ENCODE results near the gene ARHGAP10.

The ARHGAP10 gene

DNA sequence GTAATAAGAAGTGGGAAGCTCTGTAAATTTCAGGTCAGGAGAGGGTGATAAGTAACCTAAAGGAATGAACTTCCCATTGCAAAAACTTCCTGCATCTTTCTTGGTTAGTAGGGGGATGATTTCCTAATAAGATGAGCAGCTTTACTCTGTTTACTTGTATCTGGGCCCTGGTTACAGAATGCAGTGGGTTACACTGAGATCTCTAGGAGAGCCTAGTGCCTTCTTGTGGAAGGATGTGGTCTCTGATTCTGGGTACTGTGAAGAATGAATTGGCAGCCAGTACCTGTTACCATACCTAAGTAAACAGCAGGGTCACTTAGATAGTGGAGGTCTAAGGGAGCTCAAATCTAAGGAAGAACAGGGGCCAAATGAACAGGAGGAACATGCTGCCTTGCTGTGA lies 320.6 kb downstream of the ARHGAP10 start:
- DNase-seq: no peak

DNA sequence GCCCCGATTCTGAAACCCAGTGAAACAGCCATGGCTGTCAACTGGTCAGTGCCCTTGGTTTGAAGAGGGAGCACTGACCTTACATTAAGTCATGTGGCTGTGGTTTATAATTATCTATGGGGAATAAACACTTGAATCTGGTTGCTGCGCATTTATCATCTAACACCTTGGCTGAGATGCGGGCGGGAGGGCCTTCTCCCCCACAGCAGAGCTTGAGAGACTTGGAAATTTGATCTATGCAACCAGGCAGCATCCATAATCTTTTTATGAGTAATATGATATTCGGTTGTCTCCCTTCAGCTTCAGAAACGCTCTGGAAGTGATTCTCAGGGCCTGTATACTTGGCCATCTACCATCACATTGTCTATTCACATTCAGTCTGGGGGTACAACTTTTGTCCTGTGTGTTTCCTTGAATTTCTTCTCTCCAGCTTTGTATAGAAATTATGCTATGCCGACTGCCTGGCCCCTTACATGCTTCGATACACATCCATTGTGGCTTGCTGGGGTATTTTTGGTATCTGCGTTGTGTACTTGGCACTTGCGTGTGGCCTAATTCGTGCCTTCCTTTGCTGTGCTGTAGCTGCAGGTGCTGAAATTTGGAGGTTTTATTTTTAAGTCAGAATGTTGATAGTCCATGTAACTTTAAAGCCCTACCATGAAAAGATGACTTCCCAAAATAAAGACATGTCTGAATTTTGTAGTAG lies 321.6 kb downstream of the ARHGAP10 start:
- no peak for DNase-seq

DNA sequence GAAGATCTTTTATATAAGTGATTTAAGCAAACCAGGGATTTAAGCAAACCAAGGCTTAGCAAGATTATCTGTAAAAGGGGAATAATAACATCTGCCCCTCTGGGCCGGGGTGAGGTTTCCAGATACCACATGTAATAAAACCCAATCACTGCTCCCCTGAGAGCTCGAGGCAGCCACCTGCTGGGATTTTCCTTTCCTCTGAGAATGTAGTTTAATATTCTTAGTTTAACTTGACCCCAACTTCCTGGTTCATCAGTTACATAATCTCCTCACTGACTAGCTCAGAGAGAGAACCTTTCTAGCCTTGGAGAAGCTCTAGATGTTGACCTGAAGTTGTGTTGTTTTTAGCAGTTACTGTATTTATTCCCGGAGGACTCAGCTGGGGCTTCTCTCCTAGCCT lies 322.4 kb downstream of the ARHGAP10 start:
- DNase-seq: no peak

DNA sequence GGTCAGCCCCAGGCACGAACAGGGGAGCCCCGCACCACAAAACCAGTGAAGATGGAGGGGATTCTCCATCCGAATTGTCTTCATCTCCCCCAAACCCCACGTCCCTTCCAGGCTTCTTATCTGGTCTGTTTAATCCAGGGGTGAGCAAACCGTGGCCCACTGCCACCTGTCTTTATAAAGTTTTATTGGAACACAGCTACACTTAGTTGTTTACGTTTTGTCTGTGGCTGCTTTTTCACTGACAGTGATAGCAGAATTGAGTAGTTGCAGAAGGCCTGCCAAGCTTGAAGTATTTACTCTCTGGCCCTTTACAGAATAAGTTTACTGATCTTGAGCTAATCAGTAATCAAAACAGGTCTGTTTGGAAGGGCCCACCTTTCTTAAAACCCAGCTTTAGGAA lies 324.0 kb downstream of the ARHGAP10 start:
- DNase-seq: no peak

DNA sequence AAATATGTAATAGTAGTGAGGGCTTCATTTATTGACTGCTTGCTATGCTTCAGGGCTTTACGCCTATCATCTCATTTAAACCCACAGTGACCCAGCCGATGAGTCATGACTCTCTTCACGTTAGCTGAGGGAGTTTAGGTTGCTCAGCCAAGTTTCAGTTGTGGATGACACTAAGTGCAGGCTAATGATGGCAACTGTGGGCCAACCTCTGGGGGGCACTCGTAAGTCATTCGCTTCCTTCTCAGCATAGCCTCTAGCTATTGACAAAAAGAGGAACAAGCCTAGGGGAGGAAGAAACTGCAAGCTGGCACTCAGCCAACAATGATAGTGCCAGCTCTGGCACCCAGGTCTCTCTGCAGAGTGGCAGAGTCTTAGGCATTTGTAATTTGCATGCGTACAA lies 325.0 kb downstream of the ARHGAP10 start:
- DNase-seq: peak; percentile 42 to 92

DNA sequence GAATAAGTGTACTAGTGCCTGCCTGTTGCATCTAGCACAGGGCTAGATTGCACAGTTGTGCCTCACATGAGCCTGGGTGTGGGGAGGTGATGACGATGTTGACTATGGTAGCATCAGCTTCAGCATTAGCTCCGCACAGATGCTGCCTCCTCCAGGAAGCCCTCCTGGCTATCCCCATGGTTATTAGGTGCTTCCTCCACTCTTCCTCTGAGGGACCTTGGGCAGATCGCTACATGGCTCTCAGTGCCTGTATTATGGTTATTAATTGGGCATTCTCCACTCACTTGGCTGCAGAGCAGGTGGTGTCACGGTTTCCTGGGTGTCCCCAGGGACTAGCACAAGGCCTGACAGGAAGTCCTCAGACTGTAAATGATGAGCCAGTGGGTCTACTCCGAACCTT lies 325.6 kb downstream of the ARHGAP10 start:
- DNase-seq: no peak

DNA sequence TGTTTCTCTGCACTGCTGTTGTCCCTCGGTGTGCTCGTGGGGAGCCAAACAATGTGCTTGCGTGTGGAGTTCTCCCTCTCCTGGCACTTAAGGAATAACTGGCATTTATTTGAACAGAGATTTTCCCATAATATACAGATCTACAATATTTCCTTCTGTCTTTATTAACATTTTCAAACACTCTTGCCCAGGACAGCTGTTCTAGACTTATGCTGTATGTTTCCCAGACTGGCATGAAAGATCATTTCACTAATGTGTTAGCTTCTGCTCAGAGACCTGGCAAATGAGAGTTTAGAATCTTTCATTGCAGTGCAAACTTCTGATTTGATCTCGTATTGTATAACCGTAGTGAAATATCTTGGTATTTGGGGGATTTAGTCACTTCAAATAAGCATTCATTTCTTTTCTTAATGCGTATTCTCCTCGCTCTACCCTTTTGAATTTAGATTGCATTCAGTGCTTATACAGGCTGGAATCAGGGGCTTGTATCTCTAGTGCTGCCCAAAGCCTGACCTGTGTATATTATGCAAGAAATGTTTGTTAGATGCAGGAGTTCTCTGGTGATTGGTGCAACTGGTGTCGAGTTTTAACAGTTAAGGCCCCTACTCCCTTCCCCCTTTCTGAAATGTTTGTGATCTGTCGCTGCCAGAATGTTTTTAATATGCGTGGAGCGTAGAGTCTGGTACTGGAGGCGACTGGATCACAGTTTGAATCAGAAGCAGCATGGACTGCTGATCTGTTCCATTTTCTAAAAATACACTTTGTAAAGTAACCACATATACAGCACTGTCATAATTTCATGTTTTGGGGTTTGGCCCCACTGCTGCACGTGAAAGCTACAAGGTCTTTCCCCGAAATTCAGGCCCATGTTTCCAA lies 326.3 kb downstream of the ARHGAP10 start:
- no peak for DNase-seq

DNA sequence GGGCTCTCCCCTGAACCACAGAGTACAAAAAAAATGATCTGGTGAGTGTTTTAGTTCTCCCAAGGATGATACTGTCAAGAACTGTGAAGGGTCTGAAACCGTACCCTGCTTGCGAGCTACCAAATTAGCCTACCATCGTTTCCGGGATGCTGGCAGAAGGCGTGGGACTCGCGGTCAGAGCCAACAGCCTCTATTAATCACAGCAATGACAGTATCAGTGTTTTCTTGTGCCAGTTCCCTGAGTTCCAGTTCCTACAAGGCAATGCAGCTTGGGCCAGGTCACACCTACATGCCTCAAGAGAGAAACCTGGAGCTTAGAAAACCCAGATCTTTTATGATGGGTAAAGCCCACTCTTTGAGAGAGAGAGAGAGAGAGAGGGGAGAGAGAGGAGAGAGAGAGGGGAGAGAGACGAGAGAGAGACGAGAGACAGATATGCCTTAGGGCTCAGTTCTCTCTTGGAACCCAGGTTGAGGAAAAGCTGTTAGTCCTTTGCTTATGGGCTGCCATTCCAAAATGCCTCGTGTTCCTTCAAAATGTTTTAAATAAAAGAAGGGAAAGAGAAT lies 327.8 kb downstream of the ARHGAP10 start:
- no peak for DNase-seq

DNA sequence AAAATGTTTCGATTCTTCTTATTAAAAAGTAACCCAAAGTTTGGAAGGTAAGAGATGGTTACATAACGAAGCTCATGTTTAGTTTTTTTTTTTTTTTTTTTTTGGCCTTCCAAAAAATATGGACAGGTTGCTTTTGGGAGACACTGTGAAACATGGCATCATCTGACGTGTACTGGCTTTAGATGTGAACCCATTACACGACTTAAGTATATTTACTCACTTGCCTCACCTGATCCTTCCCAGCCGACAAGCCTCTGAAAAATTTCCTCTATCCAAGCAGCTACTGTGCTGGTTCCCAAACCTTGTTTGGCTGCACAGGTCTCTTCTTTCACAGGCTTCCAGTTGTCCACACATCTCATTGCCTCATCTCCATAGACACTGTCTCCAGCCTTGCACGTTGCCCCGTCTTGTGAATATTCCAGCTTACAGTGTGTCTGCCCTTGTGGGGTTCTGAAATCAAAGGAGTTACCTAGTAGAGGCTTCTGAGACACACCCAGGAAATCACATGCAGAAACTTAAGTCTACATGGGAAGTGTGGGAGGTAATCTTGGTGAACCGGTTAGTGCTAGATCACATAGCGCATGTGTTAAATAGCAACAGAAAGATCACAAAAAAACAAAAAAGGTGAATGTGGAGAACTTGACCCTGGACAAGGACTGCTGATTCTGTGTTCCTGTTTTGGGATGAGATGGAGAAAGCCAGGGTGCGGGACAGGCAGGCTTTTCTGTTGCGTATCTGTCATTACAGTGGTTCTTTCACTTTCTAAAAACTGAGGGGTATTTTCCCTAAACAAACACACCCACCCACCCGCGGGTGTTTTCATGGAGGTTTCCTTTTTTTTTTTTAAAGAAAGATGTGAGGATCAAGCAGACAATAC lies 328.6 kb downstream of the ARHGAP10 start:
- no peak for DNase-seq

DNA sequence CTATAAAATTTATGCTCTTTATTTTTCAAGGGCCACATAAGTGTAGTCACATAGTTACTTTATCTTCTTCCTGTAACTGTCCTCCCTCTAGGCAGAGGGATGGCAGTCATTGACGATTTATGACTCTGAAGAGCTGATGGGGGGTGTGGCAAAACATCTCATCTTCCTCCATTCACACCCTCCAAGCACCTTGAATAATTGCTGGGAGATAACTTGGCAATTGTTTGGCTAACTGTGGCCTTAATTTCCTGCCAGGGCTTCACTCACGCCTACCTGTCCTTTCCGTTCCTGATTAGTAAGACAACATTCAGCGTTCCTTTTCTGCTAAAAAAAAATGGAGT lies 329.2 kb downstream of the ARHGAP10 start:
- no peak for DNase-seq

DNA sequence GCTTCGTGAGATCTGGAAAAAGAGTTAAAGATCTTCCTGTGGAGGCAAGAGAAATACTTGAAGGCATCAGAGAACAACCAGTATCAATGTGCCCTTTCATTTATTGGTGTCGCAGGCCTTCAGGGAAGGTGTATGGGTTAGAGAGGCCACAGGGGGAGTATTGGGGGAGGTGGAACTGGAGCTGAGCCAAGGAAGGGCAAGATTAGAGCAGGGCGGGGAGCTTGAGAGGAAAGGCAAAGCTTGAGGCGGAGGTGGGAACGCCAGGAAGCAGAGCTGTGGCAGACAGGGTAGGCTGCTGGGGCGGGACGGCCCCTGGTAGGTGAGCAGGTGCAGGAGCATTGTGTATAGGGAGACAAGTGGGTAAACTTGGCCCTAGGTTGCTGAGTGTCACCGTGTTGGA lies 329.9 kb downstream of the ARHGAP10 start:
- DNase-seq: no peak

DNA sequence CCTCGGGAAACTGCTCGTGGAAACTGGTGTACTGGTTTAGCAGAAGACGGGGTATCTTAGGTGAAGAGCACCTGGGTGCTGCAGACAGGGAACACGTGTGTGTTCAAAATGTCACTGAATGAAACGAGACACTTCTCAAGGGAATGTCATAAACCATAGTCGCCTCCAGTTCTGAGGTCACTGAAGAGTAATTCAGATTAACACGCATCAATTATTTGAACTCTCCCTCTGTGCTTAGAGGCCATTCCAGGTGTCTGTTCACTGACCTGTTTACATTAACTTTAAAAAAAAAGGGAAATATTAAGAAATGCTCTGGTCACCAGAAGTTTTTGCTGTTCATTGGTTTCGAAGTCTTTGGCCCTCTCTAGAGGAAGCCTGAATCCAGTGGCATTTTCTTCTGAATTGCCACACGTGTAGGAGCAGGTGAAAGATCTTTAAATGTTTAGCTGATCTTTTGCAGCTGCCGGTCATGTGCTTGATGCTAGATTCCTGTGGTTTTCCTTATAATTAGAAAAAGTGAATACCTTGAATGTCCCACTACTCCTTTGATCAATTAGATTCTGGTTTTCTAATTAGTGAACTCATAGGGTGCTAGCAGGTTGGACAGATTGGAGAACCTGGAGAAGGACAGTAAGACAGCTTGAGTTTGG lies 330.5 kb downstream of the ARHGAP10 start:
- no peak for DNase-seq

DNA sequence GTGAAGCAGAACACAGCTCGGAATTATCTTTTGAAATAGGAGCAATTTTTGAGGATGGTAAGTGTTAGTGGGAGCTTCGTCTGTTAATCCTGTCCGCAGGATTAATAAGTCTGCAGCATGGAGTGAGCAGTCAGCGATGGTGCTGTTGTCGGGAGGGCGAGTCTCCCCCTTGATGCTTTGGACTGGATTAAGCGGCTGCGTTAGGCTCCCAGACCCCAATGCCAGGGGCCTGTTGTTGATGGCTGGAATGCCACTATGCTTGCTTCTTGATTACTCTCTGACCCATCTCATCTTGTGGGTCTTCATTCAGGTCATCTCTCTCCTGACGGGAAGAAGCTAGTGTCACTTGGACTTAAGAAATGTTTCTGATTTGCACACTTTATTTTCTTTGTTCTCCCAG lies 332.6 kb downstream of the ARHGAP10 start:
- no peak for DNase-seq

DNA sequence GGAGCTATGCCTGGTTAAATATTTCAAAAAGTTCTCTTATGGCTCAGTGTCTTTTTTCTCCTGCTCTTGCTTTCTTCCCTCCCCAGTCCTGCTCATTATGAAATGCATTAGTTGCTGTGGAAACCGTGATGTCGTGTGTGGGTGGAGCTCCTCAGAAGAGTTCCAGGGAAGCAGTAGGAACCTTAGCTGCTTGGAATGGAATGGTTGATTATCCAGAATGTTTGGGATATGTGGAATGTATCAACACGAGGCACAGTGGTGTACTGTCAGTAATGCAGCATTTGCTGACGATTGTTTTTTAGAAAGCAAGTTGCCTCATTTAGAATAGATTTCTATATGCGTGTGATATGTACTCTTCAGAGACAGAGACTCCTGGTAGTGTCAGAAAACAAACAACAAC lies 333.2 kb downstream of the ARHGAP10 start:
- no peak for DNase-seq

DNA sequence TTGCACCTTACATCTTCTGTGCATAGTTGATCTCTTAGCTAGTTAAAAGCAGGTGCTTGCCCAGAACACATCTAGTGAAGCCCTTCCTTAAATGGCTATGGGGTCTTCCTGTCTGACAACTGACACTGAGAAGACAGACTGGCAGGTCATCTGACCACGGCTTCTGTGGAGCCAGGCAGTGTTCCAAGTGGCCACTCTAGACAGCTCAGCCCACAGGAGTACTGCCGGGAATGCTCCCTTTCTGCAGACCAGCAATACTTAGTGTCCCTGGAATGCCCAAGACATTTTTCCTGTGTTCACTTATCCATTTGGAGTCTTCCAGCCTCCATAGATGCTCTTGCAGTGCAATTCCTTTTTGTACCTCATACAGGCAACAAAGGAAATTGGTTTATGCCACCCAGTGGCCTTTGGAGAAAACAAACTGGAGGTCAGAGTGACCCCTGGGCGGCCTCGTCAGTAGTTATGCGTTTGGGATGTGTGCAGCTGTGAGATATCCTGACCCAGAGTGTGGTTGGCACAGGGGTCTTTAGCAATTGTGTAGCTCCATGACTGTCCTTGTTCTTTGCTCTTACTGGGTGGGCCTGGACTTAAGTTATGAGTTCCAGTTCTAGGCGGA lies 335.5 kb downstream of the ARHGAP10 start:
- no peak for DNase-seq

DNA sequence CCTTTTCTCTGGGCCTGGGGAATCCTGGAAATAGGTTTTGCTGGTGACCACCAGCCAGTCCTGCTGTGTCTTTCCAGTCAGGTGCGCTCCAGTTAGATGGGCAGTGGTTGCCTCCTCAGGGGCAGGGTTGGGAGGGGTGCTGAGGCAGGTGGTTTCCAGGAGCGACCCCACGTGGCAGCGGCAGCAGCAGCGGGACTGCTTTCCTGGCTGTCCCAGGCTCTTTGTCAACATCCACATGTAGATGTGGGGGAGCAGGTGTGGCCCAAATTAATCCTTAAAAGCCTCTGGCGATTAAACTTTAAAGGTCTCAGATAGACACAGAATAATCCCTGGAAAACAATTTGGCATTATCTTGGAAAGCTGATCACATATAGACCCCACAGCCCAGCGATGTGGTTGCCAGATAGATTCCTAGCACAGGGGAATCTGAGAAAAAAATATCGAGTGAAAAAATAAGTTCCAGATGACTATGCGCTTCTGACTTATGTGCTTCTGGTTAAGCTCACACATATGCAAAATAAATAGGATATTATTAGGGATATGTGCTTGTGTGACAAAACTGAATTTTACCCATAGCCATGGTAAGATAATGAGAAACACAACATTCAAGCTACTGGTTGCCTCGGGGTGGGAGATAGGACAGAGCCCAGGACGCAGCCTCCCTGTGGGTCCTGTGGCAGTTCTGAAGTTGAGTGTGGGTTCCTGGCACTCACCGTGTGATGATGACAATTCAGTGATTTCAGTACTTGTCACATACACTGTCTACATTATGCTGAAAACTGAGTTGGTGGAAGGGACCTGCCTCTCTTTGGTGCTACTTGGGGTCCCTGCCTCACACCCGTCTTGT lies 336.4 kb downstream of the ARHGAP10 start:
- no peak for DNase-seq

DNA sequence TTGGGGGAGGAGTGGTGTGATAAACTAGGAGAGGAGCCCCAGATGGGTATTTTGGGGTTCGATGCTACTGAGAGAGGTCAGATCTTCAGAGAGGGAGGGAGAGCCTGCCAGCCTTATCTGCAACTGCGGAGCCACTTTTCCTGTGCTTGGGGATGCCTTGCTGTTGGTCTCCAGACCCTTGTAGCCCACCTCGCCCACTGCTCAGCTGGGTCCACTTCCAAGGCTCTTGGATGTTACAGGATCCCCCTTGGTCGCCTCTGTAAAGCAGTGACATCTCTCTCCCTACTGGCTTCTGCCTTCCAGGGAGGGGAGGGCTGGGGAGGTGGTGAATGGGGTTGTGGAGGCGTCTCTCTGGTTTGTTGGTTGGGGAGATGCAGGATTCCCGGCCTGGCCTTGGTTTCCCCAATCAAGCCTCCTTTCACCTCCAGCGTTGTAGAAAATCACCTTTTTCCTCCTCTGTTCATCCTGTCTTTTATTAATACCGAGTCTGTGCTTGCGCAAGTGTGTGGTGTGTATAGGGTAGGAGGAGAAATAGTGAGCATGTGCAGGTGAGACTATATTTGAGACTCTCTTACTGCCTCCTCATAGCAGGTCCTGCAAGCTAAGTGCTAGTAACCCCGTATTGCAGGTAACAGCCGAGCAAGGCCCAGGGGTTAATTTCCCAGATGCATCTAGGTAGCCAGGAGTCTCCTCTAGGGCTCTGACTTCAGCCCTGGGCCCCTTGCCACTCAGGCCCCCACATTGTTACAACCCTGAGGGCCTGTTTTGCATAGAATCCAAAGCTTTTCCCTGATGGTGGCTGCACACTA lies 337.4 kb downstream of the ARHGAP10 start:
- DNase-seq: no peak

DNA sequence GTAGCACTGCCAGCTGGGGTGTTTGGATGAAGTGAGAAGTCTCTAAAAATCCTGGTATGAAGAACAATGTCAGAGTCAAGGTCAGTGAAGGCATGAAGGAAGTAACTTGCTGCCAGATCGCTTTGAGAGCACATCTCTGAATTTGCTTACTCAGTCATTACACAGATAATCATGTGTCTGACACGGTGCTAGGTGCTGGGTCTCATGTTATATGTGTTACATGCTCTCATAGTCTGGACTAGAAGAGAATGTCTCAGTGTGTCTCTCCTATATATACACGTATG lies 337.9 kb downstream of the ARHGAP10 start:
- DNase-seq: no peak

DNA sequence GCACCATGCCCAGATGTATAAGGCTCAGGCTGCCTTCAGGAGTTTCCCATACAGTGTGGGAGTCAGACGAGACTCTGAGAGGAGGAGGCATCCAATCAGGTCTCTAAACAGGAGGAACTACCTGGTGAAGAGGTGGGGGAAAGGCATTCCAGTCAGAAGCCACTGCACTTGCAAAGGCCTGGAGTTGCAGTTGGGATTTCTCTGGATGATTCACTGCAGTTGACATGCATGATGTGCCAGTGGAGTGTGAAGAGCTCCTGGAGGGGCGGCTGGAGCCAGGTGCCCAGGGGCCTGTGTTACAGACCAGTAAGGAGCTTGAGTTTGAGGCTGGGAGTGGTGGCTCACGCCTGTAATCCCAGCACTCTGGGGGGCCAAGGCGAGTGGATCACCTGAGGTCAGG lies 339.1 kb downstream of the ARHGAP10 start:
- DNase-seq: no peak

DNA sequence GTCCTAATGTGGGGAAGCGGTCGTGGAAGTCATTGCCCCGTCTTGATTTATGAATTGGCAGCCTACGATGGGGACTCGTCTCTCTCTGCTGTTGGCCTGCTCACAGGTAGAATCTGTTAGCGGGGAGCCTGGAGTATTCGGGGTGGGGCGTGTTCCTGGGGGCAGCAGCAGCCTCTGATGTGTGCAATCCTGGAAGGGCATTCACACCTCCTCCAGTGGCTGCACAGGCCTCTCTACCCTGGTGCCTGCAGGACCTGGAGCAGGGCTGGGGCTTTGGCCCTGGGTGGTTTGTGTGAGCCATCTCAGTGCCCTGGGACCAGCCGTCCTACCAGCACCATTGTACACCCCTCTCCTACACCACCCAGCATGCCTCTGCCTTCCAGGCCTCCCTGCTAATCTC lies 340.9 kb downstream of the ARHGAP10 start:
- no peak for DNase-seq

DNA sequence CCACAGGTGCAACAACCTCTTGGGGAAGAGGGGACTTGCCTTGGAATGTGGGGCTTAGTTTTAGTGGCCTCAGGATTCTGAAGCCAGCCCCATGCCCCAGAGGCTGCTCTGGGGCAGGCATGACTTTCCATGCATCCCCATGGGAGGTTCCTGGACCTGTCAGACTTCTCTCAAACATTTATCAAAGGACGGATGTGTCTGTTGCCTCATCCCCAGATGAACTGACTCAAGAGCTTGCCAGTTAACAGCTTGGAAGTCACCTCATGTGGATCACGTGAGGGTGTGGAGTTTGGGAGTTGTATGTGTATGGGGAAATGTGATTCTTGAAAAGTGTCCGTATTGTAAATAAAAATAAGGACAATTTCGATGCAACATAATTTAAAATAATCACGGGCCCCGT lies 341.5 kb downstream of the ARHGAP10 start:
- DNase-seq: no peak

Data from bone marrow (tissue), 2 donors.